ENCODE results near the gene FASTK. TPM values are rescaled to one million over a fixed set of nuclear protein-coding genes. Genes with fewer than 3 reads are reported as not detected.

FASTK gene
- total RNA-seq, 4 donors from 2014 or later: 51.3 to 82.2 (median 60.8) TPM

DNA sequence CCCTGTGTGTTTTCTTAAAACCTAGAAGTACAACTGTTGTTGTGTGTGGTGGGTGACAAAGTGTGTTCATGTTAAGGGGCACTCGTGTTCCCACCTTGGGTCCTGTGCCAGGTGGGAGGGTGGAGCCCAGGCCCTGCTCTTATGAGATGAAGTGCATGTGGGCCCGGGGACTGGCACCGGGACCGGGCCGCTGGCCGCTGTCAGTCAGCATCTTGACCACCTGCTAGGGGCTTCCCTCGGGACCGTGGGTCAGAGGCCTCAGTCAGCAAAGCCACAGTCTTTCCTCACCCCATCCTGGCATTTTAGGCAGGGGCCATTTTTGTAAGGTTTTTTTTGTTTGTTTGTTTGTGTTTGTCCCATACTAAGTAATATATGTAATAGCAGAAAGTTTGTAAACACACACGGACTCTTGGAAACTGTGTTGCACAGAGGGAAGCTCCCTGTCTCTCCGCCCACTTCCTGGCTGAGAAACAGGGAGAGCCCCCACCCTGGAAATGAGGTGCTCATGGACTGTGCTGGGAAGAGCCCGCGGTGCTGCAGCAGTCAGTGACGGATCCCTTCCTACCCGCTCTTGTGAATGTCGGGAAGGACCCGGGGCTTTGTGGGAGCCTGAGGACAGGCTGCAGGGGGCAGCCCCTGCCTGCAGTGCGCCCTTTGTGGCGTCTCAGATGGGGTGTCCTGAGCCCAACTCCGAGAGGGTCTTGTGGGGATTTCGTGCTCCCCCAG is 19.0 kb upstream of the FASTK start:
- H3K36me3 ChIP-seq: peaks cover 0 to 11% of the 10 kb centered on the region in 2 donors
- H3K27me3 ChIP-seq: no peaks in the 10 kb centered on the region
- WGBS, 2 donors (ENCODE audit: low coverage in 1 of 2): 45 to 54% methylated on average over 5 to 9 of the region's 20 CpGs
- no peak for TF ChIP-seq CTCF (IDR thresholded peaks at IDR 0.05)
- H3K27ac ChIP-seq: no peak overlapping the region
- peaks cover 0 to 54% (median 18%) of the 10 kb centered on the region in 3 donors for H3K4me1 ChIP-seq
- no peaks in the 10 kb centered on the region for H3K9me3 ChIP-seq
- no peak overlapping the region for H3K4me3 ChIP-seq
- peak; percentile 47 for ATAC-seq

DNA sequence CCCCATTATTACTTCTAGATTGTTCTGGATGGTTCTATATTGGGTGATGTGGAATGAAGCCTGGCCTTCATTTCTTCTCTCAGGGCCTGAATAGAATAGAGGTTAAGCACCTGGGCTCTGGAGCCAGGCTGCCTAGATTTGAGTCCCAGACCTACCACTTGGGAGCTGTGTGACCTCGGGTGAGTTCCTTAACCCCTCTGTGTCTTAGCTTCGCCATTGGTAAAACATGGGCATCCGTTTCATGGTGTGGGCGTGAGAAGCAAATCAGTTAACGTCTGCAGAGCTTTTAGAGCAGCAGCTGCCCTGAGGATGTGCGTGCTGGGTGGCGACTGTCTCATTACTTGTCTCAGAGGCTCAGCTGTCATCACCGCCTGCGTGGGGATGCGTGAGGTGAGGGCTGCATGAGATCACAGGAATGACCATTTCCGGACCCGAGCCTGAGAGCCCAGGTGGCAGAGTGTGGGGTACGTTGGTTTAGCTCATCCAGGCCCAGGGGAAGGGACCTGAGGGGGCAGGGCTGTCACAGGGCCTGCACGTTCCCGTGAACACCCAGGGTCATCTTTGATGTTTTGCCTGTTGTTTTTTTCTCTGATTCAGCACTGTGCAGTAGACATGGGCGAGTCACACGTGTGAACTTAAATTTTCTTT is 15.3 kb upstream of the FASTK start:
- no peaks in the 10 kb centered on the region for H3K9me3 ChIP-seq
- H3K27me3 ChIP-seq: no peaks in the 10 kb centered on the region
- no peak overlapping the region for H3K27ac ChIP-seq
- TF ChIP-seq POLR2AphosphoS5 (IDR thresholded peaks at IDR 0.05) (no peak), CTCF (IDR thresholded peaks at IDR 0.05) (no peak), POLR2A (IDR thresholded peaks at IDR 0.05) (no peak), EP300 (IDR thresholded peaks at IDR 0.05) (no peak)
- peaks cover 0 to 67% (median 29%) of the 10 kb centered on the region in 3 donors for H3K4me1 ChIP-seq
- peaks cover 0 to 14% of the 10 kb centered on the region in 2 donors for H3K36me3 ChIP-seq
- no peak overlapping the region for H3K4me3 ChIP-seq
- no peak for ATAC-seq
- WGBS, 2 donors (ENCODE audit: low coverage in 1 of 2): 67 to 79% methylated on average over 5 to 15 of the region's 17 CpGs

GRCh38 chr7:151095123-151095797 is 14.7 kb upstream of the FASTK start:
- WGBS, 2 donors (ENCODE audit: low coverage in 1 of 2): 55 to 56% methylated on average over 2 to 8 of the region's 10 CpGs
- no peak overlapping the region for H3K27ac ChIP-seq

GRCh38 chr7:151094675-151095074 is 14.1 kb upstream of the FASTK start:
- Histone ChIP-seq H3K27me3 (no peaks in the 10 kb centered on the region), H3K9me3 (no peaks in the 10 kb centered on the region), H3K4me3 (no peak overlapping the region), H3K27ac (no peak overlapping the region), H3K36me3 (peaks cover 0 to 14% of the 10 kb centered on the region in 2 donors), H3K4me1 (peaks cover 2 to 68% (median 30%) of the 10 kb centered on the region in 3 donors)
- 77% methylated on average over 5 of the region's 5 CpGs; no CpG with 5 or more reads in 1 of the 2 donors for WGBS, 2 donors (ENCODE audit: low coverage in 1 of 2)
- no peak for TF ChIP-seq EP300 (IDR thresholded peaks at IDR 0.05)
- no peak for TF ChIP-seq CTCF (IDR thresholded peaks at IDR 0.05)
- TF ChIP-seq POLR2A (IDR thresholded peaks at IDR 0.05): no peak
- no peak for TF ChIP-seq POLR2AphosphoS5 (IDR thresholded peaks at IDR 0.05)
- no peak for ATAC-seq

More at GRCh38 chr7:151095123-151095797, 14.7 kb upstream of the FASTK start:
- no peak for TF ChIP-seq CTCF (IDR thresholded peaks at IDR 0.05)
- no peak for TF ChIP-seq POLR2A (IDR thresholded peaks at IDR 0.05)
- TF ChIP-seq EP300 (IDR thresholded peaks at IDR 0.05): no peak
- TF ChIP-seq POLR2AphosphoS5 (IDR thresholded peaks at IDR 0.05): no peak
- no peaks in the 10 kb centered on the region for H3K27me3 ChIP-seq
- H3K9me3 ChIP-seq: no peaks in the 10 kb centered on the region
- ATAC-seq: no peak
- H3K4me3 ChIP-seq: no peak overlapping the region
- peaks cover 0 to 14% of the 10 kb centered on the region in 2 donors for H3K36me3 ChIP-seq
- peaks cover 0 to 68% (median 30%) of the 10 kb centered on the region in 3 donors for H3K4me1 ChIP-seq
